ENCODE results near the gene PRR15L.
"Not testable (repeated sequence)": the region's sequence is repeated elsewhere in the genome, so short reads cannot be mapped to it uniquely, and the experiment has no call there.

PRR15L gene

GRCh38 chr17:47929218-47930000, 28.3 kb downstream of the PRR15L start:
- no peak for DNase-seq

- no peak for DNase-seq
Measured at GRCh38 chr17:47928415-47928814, 29.3 kb downstream of the PRR15L start.

- DNase-seq = no peak
Measured at GRCh38 chr17:47927821-47928400, 29.8 kb downstream of the PRR15L start.

DNA sequence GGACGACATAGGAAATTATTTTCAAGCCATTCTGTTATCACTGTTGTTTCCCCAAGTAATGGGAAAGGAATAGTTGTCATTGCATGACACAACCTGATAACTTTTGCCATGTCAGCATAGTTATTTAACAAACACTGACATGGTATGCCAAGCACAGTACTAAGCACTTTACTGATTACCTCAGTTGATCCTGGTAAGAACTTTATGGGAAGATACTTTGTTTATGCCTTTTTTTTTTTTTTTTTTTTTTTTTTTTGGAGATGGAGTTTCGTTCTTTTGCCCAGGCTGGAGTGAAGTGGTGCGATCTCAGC, 32.0 kb downstream of the PRR15L start:
- DNase-seq = no peak

- DNase-seq = no peak
Measured at GRCh38 chr17:47924785-47925677, 32.7 kb downstream of the PRR15L start.

DNA sequence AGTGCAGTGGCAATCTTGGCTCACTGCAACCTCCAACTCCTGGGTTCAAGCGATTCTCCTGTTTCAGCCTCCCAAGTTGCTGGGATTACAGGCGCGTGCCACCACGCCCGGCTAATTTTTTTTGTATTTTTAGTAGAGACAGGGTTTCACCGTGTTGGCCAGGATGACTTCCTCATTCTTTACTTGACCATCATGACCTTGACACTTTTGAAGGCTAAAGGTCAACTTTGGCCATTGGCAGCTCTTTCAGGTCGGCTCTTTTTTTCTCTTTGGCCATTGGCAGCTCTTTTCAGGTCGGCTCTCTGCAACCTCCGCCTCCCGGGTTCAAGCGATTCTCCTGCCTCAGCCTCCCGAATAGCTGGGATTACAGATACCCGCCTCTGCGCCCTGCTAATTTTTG, 37.8 kb downstream of the PRR15L start:
- DNase-seq = not testable (repeated sequence)

GRCh38 chr17:47918991-47919390, 38.7 kb downstream of the PRR15L start:
- DNase-seq = no peak

GRCh38 chr17:47918006-47918405, 39.7 kb downstream of the PRR15L start:
- no peak for DNase-seq

DNA sequence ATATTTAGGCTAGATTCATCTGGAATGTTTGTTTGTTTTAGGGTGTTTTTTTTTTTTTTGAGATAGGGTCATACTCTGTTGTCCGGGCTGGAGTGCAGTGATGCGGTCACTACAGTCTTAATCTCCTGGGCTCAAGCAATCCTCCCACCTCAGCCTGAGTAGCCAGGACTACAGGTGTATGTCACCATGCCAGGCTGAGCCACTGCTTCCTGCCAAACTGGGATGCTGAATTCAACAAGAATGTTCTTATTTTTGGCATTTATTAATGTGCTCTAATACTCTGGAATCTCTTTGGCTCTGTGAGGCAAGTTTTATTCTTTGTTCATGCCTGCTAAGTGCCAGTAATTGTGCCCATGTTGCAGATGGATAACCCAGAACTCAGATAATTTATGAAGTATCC, 40.1 kb downstream of the PRR15L start:
- DNase-seq = no peak

DNA sequence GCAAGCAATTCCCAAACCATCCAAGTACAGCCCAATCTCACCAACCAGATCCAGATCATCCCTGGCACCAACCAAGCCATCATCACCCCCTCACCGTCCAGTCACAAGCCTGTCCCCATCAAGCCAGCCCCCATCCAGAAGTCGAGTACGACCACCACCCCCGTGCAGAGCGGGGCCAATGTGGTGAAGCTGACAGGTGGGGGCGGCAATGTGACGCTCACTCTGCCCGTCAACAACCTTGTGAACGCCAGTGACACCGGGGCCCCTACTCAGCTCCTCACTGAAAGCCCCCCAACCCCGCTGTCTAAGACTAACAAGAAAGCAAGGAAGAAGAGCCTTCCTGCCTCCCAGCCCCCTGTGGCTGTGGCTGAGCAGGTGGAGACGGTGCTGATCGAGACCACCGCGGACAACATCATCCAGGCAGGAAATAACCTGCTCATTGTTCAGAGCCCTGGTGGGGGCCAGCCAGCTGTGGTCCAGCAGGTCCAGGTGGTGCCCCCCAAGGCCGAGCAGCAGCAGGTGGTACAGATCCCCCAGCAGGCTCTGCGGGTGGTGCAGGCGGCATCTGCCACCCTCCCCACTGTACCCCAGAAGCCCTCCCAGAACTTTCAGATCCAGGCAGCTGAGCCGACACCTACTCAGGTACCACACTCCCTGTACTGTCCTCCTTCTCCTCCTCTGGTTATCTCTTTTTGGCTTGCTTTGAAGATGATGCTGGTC, 41.0 kb downstream of the PRR15L start:
- no peak for DNase-seq

- DNase-seq = no peak
Measured at GRCh38 chr17:47915776-47916398, 41.8 kb downstream of the PRR15L start.

DNA sequence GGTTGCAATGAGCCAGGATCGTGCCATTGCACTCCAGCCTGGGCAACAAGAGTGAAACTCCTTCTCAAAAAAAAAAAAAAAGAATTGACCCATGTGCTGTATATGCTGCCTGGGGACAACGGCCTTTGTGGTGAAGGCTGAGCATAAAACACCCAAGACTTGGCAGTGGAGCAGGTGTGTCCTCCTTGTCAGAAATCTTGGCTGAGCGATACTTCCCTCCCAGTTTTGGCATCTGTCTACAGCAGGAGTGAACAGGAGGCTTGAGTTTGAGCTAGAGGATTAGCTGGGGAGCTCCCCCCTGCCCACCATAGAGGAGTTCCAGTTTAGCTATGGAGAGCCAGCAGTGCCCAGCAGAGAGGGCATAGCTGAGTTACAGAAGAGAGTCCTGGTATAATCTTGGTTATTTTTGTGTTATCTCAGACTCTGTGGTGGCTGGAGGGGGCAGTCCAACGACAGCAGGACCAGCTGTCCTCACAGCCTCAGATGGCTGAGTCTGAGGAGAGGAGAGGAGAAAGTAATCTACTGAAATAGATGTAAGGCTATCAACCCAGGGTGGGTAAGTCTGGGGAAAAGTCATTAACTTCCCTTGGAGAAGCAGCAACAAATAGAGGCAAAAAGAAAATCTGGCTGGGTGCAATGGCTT, 43.3 kb downstream of the PRR15L start:
- no peak for DNase-seq

DNA sequence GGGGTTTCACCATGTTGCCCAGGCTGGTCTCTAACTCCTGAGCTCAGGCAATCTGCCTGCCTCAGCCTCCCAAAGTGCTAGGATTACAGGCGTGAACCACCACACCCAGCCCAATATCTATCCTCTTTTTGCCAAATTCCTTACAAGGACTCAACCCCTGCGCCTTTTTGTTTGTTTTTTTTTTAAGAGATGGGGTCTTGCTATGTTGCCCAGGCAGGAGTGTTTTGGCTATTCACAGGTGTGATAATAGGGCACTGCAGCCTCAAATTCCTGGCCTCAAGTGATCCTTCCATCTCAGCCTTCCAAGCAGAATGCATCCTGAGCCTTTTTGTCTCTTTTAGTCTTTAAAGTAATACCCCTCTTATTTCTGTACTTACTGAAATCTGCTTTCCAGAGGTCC, 44.6 kb downstream of the PRR15L start:
- no peak for DNase-seq

DNA sequence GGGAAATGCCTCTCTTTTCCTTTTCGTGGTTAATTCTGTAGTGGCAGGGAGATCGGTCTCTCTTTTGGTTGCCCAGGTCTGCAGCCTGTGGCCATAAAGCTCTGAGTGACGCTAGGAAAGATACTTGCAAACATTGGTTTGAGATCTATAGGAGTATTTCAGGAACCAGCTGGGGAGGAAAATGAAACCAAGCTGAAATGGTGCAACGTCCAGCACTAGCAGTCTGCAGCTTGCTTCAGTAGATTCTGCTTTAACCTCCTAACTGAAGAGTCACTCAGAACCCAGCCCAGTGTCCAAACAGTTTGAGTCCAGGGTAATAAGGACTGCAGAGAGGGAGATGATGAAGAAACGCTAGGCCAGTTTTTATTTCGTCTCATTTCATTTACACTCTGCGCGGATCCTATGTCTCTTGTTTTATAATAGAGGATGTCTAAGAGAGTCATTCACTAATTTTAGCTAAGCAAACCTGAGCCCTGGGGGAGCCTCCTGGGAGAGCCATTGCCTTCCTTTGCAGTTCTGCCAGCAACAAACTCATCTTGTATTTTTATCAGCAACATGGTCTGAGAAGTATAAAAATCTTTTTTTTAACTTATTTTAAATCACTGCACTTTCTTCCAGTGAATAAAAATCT, 49.6 kb downstream of the PRR15L start:
- DNase-seq = no peak

DNA sequence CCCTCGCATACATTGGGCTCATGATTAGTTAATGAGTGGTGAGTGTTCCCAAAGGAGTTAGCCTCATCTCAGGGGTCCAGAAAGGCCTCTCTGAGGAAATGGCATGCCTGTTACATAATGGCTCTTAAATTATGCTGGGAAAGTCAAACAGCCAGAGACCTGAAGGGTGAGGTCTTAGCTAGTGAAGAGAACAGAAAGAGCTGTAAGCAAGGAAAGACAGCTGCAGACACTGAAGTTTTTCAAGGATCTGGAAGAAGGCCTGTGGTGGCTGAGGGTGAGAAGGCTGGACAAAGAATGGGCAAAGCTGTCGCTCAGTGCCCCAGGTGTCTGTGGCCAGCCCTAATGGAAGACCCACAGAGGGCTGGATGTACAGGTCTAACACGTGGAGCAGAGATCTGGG, 51.2 kb downstream of the PRR15L start:
- DNase-seq = no peak

DNA sequence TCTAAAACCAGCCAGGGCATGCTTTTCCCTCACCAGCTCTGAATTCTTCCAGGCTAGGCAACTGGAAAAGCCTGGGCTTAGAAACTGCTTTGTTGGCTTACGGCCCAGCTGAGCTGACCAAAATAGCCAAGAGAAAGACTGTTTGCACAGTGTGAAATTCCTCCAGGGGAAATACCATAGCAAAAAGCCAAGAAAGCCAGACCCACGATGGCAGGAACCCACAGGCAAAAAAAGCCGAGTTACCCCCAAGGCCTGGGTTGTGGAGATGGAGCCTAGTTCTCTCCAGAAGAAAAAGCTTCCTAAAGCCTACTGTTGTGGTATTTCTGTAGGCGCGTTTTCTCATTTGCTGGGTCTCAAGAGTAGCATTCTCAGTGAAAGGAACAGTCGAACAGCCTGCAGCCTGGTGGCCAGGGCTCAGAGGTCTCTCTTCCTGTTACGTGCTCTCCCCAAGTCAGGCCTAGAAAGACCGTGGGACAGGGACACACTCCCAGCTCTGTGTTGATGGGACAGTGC, 52.4 kb downstream of the PRR15L start:
- no peak for DNase-seq

- no peak for DNase-seq
Measured at GRCh38 chr17:47902039-47902744, 55.5 kb downstream of the PRR15L start.
